OCI-LY1 (cell line): Measurements from ENCODE around the gene IQSEC3.

Experiments used
- EZH2 ChIP-seq: fragments of 200-600 bp; sonication (generic), shearing (Covaris generic); IDR thresholded peaks from 2 replicates; pipeline ENCODE4 v1.8.0; 2017; ENCODE audit warnings: borderline replicate concordance, mixed run types, mild to moderate bottlenecking, antibody characterized with exemption, low read length, moderate library complexity, mixed read lengths
- TF ChIP-seq, protein P1 (sequence below): fragments of 200-600 bp; sonication (generic), shearing (Covaris generic); IDR thresholded peaks from 2 replicates; pipeline ENCODE4 v1.5.1; 2017; ENCODE audit warnings: mild to moderate bottlenecking, antibody characterized with exemption, low read length, moderate library complexity, mixed read lengths

DNA sequence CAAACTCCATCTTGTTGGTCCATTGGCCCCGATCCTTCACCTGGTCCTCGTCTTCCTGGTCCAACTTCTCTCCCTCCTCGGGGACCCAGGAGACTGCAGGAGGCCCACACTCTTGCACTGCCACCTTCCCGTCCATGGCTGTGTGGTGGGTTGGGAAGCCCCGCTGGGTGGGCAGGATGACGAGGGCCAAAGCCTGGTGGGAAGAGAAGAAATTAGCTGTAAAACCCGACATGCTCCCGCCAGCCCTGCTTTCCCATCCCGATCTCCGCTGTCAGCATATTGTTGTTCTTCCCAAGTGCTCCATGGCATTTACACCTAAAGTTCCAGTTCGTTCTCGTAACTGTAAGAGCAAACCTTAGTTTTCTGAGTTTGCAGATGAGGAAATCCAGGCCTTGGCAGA lies 143.3 kb downstream of the IQSEC3 start:
- TF ChIP-seq, protein P1, sequence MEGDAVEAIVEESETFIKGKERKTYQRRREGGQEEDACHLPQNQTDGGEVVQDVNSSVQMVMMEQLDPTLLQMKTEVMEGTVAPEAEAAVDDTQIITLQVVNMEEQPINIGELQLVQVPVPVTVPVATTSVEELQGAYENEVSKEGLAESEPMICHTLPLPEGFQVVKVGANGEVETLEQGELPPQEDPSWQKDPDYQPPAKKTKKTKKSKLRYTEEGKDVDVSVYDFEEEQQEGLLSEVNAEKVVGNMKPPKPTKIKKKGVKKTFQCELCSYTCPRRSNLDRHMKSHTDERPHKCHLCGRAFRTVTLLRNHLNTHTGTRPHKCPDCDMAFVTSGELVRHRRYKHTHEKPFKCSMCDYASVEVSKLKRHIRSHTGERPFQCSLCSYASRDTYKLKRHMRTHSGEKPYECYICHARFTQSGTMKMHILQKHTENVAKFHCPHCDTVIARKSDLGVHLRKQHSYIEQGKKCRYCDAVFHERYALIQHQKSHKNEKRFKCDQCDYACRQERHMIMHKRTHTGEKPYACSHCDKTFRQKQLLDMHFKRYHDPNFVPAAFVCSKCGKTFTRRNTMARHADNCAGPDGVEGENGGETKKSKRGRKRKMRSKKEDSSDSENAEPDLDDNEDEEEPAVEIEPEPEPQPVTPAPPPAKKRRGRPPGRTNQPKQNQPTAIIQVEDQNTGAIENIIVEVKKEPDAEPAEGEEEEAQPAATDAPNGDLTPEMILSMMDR: no peak
- no peak for TF ChIP-seq EZH2
